HepG2 (cell line): ENCODE results near the gene LMAN1L. TPM values are rescaled to one million over a fixed set of nuclear protein-coding genes. Genes with fewer than 3 reads are reported as not detected.

Source experiments
- ARNT ChIP-seq: fragments of 450-650 bp; IDR thresholded peaks from 2 replicates; pipeline ENCODE4 v1.6.1; 2017
- DMAP1 ChIP-seq: IDR thresholded peaks from 2 replicates; pipeline ENCODE4 v1.6.1; 2016
- GPBP1L1 ChIP-seq: sonication (generic); formaldehyde crosslinking; IDR thresholded peaks from 2 replicates; pipeline ENCODE4 v1.5.0; 2020; ENCODE audit warnings: mild to moderate bottlenecking, missing genetic modification reagents
- KAT7 ChIP-seq: IDR thresholded peaks from 2 replicates; pipeline ENCODE4 v1.6.1; 2018; ENCODE audit warnings: borderline replicate concordance, missing compliant biosample characterization
- KDM1A ChIP-seq: IDR thresholded peaks from 2 replicates; pipeline ENCODE4 v1.6.1; 2016; ENCODE audit warnings: missing compliant biosample characterization
- KLF11 ChIP-seq: IDR thresholded peaks from 2 replicates; pipeline ENCODE4 v1.6.1; 2016; ENCODE audit warnings: missing compliant biosample characterization
- MAFK ChIP-seq, 2 experiments: IDR thresholded peaks in 1 of 2; conservative IDR thresholded peaks in 1 of 2; 2 replicates each; pipeline ENCODE4 v1.6.1; 2011; ENCODE audit warnings: improper control_type of control experiment in 2 of 2, low read length in 2 of 2
- MTA1 ChIP-seq: sonication (generic); formaldehyde crosslinking; IDR thresholded peaks from 2 replicates; pipeline ENCODE4 v1.4.0; 2020; ENCODE audit warnings: missing genetic modification reagents, mild to moderate bottlenecking, borderline replicate concordance
- MTF2 ChIP-seq: sonication (generic); formaldehyde crosslinking; IDR thresholded peaks from 2 replicates; pipeline ENCODE4 v1.5.0; 2020; ENCODE audit warnings: missing genetic modification reagents, borderline replicate concordance
- NCOA5 ChIP-seq: sonication (generic); formaldehyde crosslinking; IDR thresholded peaks from 2 replicates; pipeline ENCODE4 v1.4.0; 2020; ENCODE audit warnings: missing genetic modification reagents
- NRL ChIP-seq: sonication (generic); formaldehyde crosslinking; IDR thresholded peaks from 2 replicates; pipeline ENCODE4 v1.5.0; 2020; ENCODE audit warnings: missing genetic modification reagents, mild to moderate bottlenecking, moderate library complexity, borderline replicate concordance
- ONECUT2 ChIP-seq: sonication (generic); formaldehyde crosslinking; IDR thresholded peaks from 2 replicates; pipeline ENCODE4 v1.4.0; 2020; ENCODE audit warnings: missing genetic modification reagents
- POLR2G ChIP-seq: fragments of 200-400 bp; formaldehyde crosslinking; IDR thresholded peaks from 2 replicates; pipeline ENCODE4 v1.6.1; 2018; ENCODE audit warnings: mild to moderate bottlenecking, low read depth, low read length, moderate library complexity
- SP4 ChIP-seq: sonication (generic); formaldehyde crosslinking; IDR thresholded peaks from 2 replicates; pipeline ENCODE4 v1.8.1; 2023; ENCODE audit warnings: mild to moderate bottlenecking, missing genetic modification reagents
- TAF1 ChIP-seq: sonication (generic); formaldehyde crosslinking; IDR thresholded peaks from 2 replicates; pipeline ENCODE4 v1.4.0; 2020; ENCODE audit warnings: missing genetic modification reagents
- TBX2 ChIP-seq: sonication (generic); formaldehyde crosslinking; IDR thresholded peaks from 2 replicates; pipeline ENCODE4 v1.5.0; 2020; ENCODE audit warnings: missing genetic modification reagents, mild to moderate bottlenecking, borderline replicate concordance
- ZBTB10 ChIP-seq: sonication (generic); formaldehyde crosslinking; IDR thresholded peaks from 2 replicates; pipeline ENCODE4 v1.4.0; 2020; ENCODE audit warnings: missing genetic modification reagents, borderline replicate concordance
- ZFP1 ChIP-seq: IDR thresholded peaks from 2 replicates; pipeline ENCODE4 v1.6.1; 2016
- ZFP82 ChIP-seq: sonication (generic); formaldehyde crosslinking; IDR thresholded peaks from 2 replicates; pipeline ENCODE4 v1.5.1; 2020; ENCODE audit warnings: mild to moderate bottlenecking, missing genetic modification reagents, borderline replicate concordance
- ZNF251 ChIP-seq: sonication (generic); formaldehyde crosslinking; IDR thresholded peaks from 2 replicates; pipeline ENCODE4 v1.9.0; 2021; ENCODE audit warnings: mild to moderate bottlenecking, missing genetic modification reagents
- ZNF326 ChIP-seq: sonication (generic); formaldehyde crosslinking; IDR thresholded peaks from 2 replicates; pipeline ENCODE4 v1.4.0; 2020; ENCODE audit warnings: missing genetic modification reagents, borderline replicate concordance
- ZNF530 ChIP-seq: sonication (generic); formaldehyde crosslinking; IDR thresholded peaks from 2 replicates; pipeline ENCODE4 v1.5.0; 2020; ENCODE audit warnings: low read depth, mild to moderate bottlenecking, missing genetic modification reagents
- ZNF558 ChIP-seq: sonication (generic); formaldehyde crosslinking; IDR thresholded peaks from 2 replicates; pipeline ENCODE4 v1.9.0; 2022; ENCODE audit warnings: mild to moderate bottlenecking, missing genetic modification reagents, borderline replicate concordance
- ZNF660 ChIP-seq: sonication (generic); formaldehyde crosslinking; IDR thresholded peaks from 2 replicates; pipeline ENCODE4 v1.5.1; 2020; ENCODE audit warnings: mild to moderate bottlenecking, low read depth, missing genetic modification reagents, borderline replicate concordance
- ZSCAN20 ChIP-seq: sonication (generic); formaldehyde crosslinking; IDR thresholded peaks from 2 replicates; pipeline ENCODE4 v1.4.0; 2020; ENCODE audit warnings: missing genetic modification reagents, mild to moderate bottlenecking, borderline replicate concordance
- polyA plus RNA-seq, 8 experiments: library from polyadenylated mRNA; depleted of rRNA in 3 of 8; stranded (reverse) in 7 of 8; unstranded in 1 of 8; fragments of >200 nt; fragmentation: Illumina TruSeq in 4 of 8; extraction: Trizol in 4 of 8; gene quantifications; 2 replicates each; pipeline versions ENCODE4 v1.2.1 to v1.2.3, GENCODE V29; 2011 to 2016; ENCODE audit warnings: low read depth in 4 of 8, missing spikeins in 1 of 8, mixed read lengths in 1 of 8; ENCODE audit not compliant: insufficient read depth in 1 of 8
- total RNA-seq, 5 experiments: library from RNA; depleted of rRNA; stranded (reverse); fragments of >200 nt; fragmentation: Illumina TruSeq; extraction: Trizol; gene quantifications; 2 replicates each; pipeline ENCODE4 v1.2.3, GENCODE V29; 2016; ENCODE audit warnings: low read depth in 1 of 5
- TF ChIP-seq, protein P1 (sequence below): sonication (generic); formaldehyde crosslinking; IDR thresholded peaks from 2 replicates; pipeline ENCODE4 v1.8.1; 2023; ENCODE audit warnings: missing genetic modification reagents, mild to moderate bottlenecking, borderline replicate concordance

Gene LMAN1L
- total and polyA plus RNA-seq, 2 of the 13 experiments (the other 11 are each of a cell fraction or from before 2014, with no cell fraction given), result not detected

- TF ChIP-seq ZBTB10 (CRISPR knock-in tag), result no peak
- no peak for TF ChIP-seq KDM1A
- 0 out of 2 replicates have a peak, but pooled peaks have one; percentile 17 for TF ChIP-seq NRL (CRISPR knock-in tag)
- TF ChIP-seq ZNF558 (CRISPR knock-in tag), result no peak
- 0 out of 2 replicates have a peak, but pooled peaks have one; percentile 56 for TF ChIP-seq ZSCAN20 (CRISPR knock-in tag)
- TF ChIP-seq KAT7 (CRISPR knock-in tag), result no peak
- TF ChIP-seq ZNF326, result no peak
- no peak for TF ChIP-seq ZFP1
- TF ChIP-seq SP4 (CRISPR knock-in tag), result peak; percentile 68; the same call in 1 of the 2 replicates
- 0 out of 2 replicates have a peak, but pooled peaks have one; percentile 21 for TF ChIP-seq KLF11 (CRISPR knock-in tag)
- no peak for TF ChIP-seq ZNF660 (CRISPR knock-in tag)
- TF ChIP-seq ARNT, result no peak
- no peak for TF ChIP-seq GPBP1L1 (CRISPR knock-in tag)
- no peak; the same call in 1 of the 2 replicates for TF ChIP-seq MTF2 (CRISPR knock-in tag)
- no peak; the same call in 1 of the 2 replicates for TF ChIP-seq TAF1 (CRISPR knock-in tag)
- TF ChIP-seq NCOA5 (CRISPR knock-in tag), result no peak
- no peak for TF ChIP-seq ONECUT2 (CRISPR knock-in tag)
- TF ChIP-seq DMAP1 (CRISPR knock-in tag), result peak; percentile 67
- TF ChIP-seq MAFK (conservative IDR thresholded peaks at IDR 0.05 in 1 of 2, IDR thresholded peaks at IDR 0.05 in 1 of 2; ENCODE audit: low read length in 2 of 2), result no peak
- TF ChIP-seq TBX2 (CRISPR knock-in tag), result peak; percentile 63
- peak; percentile 79; the same call in 1 of the 2 replicates for TF ChIP-seq POLR2G
- TF ChIP-seq, protein P1, sequence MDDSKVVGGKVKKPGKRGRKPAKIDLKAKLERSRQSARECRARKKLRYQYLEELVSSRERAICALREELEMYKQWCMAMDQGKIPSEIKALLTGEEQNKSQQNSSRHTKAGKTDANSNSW (CRISPR knock-in tag), result 0 out of 2 replicates have a peak, but pooled peaks have one; percentile 66
- TF ChIP-seq ZNF251 (CRISPR knock-in tag), result no peak
- TF ChIP-seq MTA1, result peak; percentile 46; the same call in 1 of the 2 replicates
- no peak for TF ChIP-seq ZNF530 (CRISPR knock-in tag)
- no peak for TF ChIP-seq ZFP82 (CRISPR knock-in tag)
These were observed 30.2 kb downstream of the LMAN1L start, which contains the start of gene ULK3 (continued) for GRCh38 chr15:74842581-74843444.
